Hepatocyte (in vitro differentiated cells): ENCODE measurements around the gene SORL1-AS1.

ENCODE experiments used
- DNase-seq: peaks from one replicate; pipeline ENCODE4 v3.0.0-alpha.2; 2016; ENCODE audit warnings: low spot score
- H2AFZ ChIP-seq: fragments of 200-600 bp; sonication (generic); 2 replicates; pipeline ENCODE4 v1.6.0; 2016; ENCODE audit warnings: antibody characterized with exemption, mild to moderate bottlenecking
- H3K27ac ChIP-seq: fragments of 200-600 bp; sonication (generic); 2 replicates; pipeline ENCODE4 v1.5.1; 2016; ENCODE audit warnings: mild to moderate bottlenecking
- H3K27me3 ChIP-seq: fragments of 200-600 bp; sonication (generic); 2 replicates; pipeline ENCODE4 v1.6.1; 2016
- H3K36me3 ChIP-seq: fragments of 200-600 bp; sonication (generic); replicated peaks from 2 replicates; pipeline ENCODE4 v1.5.1; 2016; ENCODE audit warnings: low read depth; ENCODE audit not compliant: insufficient read depth
- H3K4me1 ChIP-seq: fragments of 200-600 bp; sonication (generic); 2 replicates; pipeline ENCODE4 v1.5.1; 2016; ENCODE audit warnings: mild to moderate bottlenecking, moderate library complexity; ENCODE audit not compliant: insufficient read depth
- H3K4me2 ChIP-seq: fragments of 200-600 bp; sonication (generic); 2 replicates; pipeline ENCODE4 v1.6.0; 2016
- H3K4me3 ChIP-seq: fragments of 200-600 bp; sonication (generic); 2 replicates; pipeline ENCODE4 v1.5.1; 2016; ENCODE audit warnings: mild to moderate bottlenecking
- H3K79me2 ChIP-seq: fragments of 200-600 bp; sonication (generic); 2 replicates; pipeline ENCODE4 v1.6.0; 2017; ENCODE audit warnings: mild to moderate bottlenecking
- H3K9me2 ChIP-seq: fragments of 200-600 bp; sonication (generic); replicated peaks from 2 replicates; pipeline ENCODE4 v1.6.0; 2017; ENCODE audit warnings: mild to moderate bottlenecking; ENCODE audit not compliant: insufficient read depth
- H3K9me3 ChIP-seq: fragments of 200-600 bp; sonication (generic); 2 replicates; pipeline ENCODE4 v1.5.1; 2016; ENCODE audit warnings: low read depth, mild to moderate bottlenecking
- H4K20me1 ChIP-seq: fragments of 200-600 bp; sonication (generic); 2 replicates; pipeline ENCODE4 v1.6.0; 2016; ENCODE audit warnings: mild to moderate bottlenecking; ENCODE audit not compliant: insufficient read depth, poor library complexity, severe bottlenecking
- CTCF ChIP-seq: fragments of 200-600 bp; sonication (generic); IDR thresholded peaks from 2 replicates; pipeline ENCODE4 v1.5.1; 2016; ENCODE audit warnings: antibody characterized with exemption, mild to moderate bottlenecking; ENCODE audit not compliant: poor library complexity
- EZH2 ChIP-seq: fragments of 200-600 bp; sonication (generic); IDR thresholded peaks from 2 replicates; pipeline ENCODE4 v1.6.1; 2016; ENCODE audit warnings: antibody characterized with exemption, mild to moderate bottlenecking, borderline replicate concordance
- EZH2phosphoT487 ChIP-seq: fragments of 200-600 bp; sonication (generic); IDR thresholded peaks from one replicate; pipeline ENCODE4 v1.6.1; 2018; ENCODE audit warnings: antibody characterized with exemption, mild to moderate bottlenecking, low read depth, moderate library complexity; ENCODE audit not compliant: unreplicated experiment, severe bottlenecking
- WGBS: methylation state at CpG from one replicate; pipeline ENCODE4 v1.1.6; 2016; ENCODE audit warnings: low lambda C conversion rate; ENCODE audit errors: missing lambda C conversion rate; 5-methylcytosine and 5-hydroxymethylcytosine counted together

Gene SORL1-AS1

DNA sequence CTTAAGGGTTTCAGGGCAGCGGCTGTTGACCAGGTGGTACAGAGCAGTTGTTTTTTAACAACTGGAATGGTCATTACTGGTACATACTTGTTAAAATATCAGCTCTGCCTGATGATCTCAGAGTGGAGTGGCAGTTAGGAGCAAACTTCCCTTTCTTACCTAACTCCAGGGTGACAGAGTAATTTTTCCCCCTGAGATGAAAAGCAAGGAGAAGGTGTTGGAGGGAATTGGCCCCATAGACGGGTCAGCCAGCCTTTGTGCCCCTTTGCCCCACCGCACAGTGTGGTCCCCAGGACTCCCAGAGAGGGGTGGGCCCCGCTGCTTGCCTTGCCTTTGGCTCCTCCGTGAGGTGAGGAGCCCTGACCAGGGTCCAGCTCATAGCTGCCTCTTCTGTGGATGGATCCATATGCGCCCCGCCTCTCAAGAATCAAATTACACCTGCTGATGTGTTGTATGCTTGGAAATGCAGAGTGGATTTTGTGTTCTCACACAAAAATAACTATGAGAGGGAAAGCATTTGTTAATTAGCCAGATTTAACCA, 27.0 kb upstream of the SORL1-AS1 start:
- H3K4me2 ChIP-seq, result no peak overlapping the region
- no peaks in the 10 kb centered on the region for H3K27me3 ChIP-seq
- peaks cover 7% of the 10 kb centered on the region for H3K4me1 ChIP-seq
- no peaks in the 10 kb centered on the region for H3K9me3 ChIP-seq
- no peak for DNase-seq
- no peak overlapping the region for H3K4me3 ChIP-seq
- 83% methylated on average over 7 of the region's 7 CpGs for WGBS
- H3K9me2 ChIP-seq, result no peaks in the 10 kb centered on the region
- no peaks in the 10 kb centered on the region for H3K36me3 ChIP-seq
- no peak for TF ChIP-seq EZH2phosphoT487
- no peak for TF ChIP-seq CTCF
- TF ChIP-seq EZH2, result no peak
- no peak overlapping the region for H3K27ac ChIP-seq
- H2AFZ ChIP-seq, result no peak overlapping the region
- H3K79me2 ChIP-seq, result no peaks in the 10 kb centered on the region
- no peaks in the 10 kb centered on the region for H4K20me1 ChIP-seq

- DNase-seq, result no peak
Measured at GRCh38 chr11:121478895-121479697, 26.3 kb upstream of the SORL1-AS1 start.

GRCh38 chr11:121478226-121478894, 25.6 kb upstream of the SORL1-AS1 start:
- Histone ChIP-seq H3K9me3 (no peaks in the 10 kb centered on the region), H3K4me2 (no peak overlapping the region), H3K27me3 (no peaks in the 10 kb centered on the region), H3K36me3 (no peaks in the 10 kb centered on the region), H4K20me1 (no peaks in the 10 kb centered on the region), H2AFZ (no peak overlapping the region), H3K4me3 (no peak overlapping the region), H3K79me2 (no peaks in the 10 kb centered on the region), H3K9me2 (no peaks in the 10 kb centered on the region), H3K4me1 (peaks cover 8% of the 10 kb centered on the region), H3K27ac (peak overlapping the region; percentile 2)
- 92% methylated on average over 18 of the region's 18 CpGs for WGBS
- no peak for DNase-seq
- no peak for TF ChIP-seq CTCF
- TF ChIP-seq EZH2, result no peak
- no peak for TF ChIP-seq EZH2phosphoT487

More at GRCh38 chr11:121478895-121479697, 26.3 kb upstream of the SORL1-AS1 start:
- H3K27ac ChIP-seq, result no peak overlapping the region
- no peaks in the 10 kb centered on the region for H3K36me3 ChIP-seq
- H3K79me2 ChIP-seq, result no peaks in the 10 kb centered on the region
- no peaks in the 10 kb centered on the region for H4K20me1 ChIP-seq
- no peaks in the 10 kb centered on the region for H3K9me2 ChIP-seq
- H3K4me2 ChIP-seq, result no peak overlapping the region
- TF ChIP-seq EZH2 (no peak), EZH2phosphoT487 (no peak), CTCF (no peak)
- no peak overlapping the region for H3K4me3 ChIP-seq
- H3K4me1 ChIP-seq, result peaks cover 7% of the 10 kb centered on the region
- H3K9me3 ChIP-seq, result no peaks in the 10 kb centered on the region
- H2AFZ ChIP-seq, result no peak overlapping the region
- 73% methylated on average over 24 of the region's 25 CpGs for WGBS
- H3K27me3 ChIP-seq, result no peaks in the 10 kb centered on the region
